Fibroblast of mammary gland (primary cell): ENCODE results near the gene PEX5.
"Not testable (repeated sequence)": the region's sequence is repeated elsewhere in the genome, so short reads cannot be mapped to it uniquely, and the experiment has no call there.

Source experiments
- DNase-seq: peaks from one replicate; pipeline ENCODE4 v3.0.0-alpha.2; 2010; ENCODE audit warnings: low read depth
- H3K4me3 ChIP-seq: 2 replicates; pipeline ENCODE4 v1.5.1; 2011; ENCODE audit warnings: low read depth, mild to moderate bottlenecking, low read length, moderate library complexity; ENCODE audit not compliant: control insufficient read depth
- CTCF ChIP-seq: conservative IDR thresholded peaks from 2 replicates; pipeline ENCODE4 v1.5.1; 2011; ENCODE audit warnings: low read depth, low read length, inconsistent platforms; ENCODE audit not compliant: control insufficient read depth, insufficient read depth

The PEX5 gene

GRCh38 chr12:7176595-7176994 lies 12.9 kb upstream of the PEX5 start:
- no peak overlapping the region for H3K4me3 ChIP-seq
- TF ChIP-seq CTCF: no peak
- DNase-seq: no peak

GRCh38 chr12:7178481-7178880 lies 11.0 kb upstream of the PEX5 start:
- TF ChIP-seq CTCF: no peak
- H3K4me3 ChIP-seq: no peak overlapping the region
- DNase-seq: no peak

GRCh38 chr12:7180685-7181084 lies 8.8 kb upstream of the PEX5 start:
- TF ChIP-seq CTCF: no peak
- no peak for DNase-seq
- H3K4me3 ChIP-seq: no peak overlapping the region

GRCh38 chr12:7186058-7186457 lies 3.4 kb upstream of the PEX5 start:
- DNase-seq, H3K4me3 ChIP-seq: not testable (repeated sequence)

- DNase-seq: peak; percentile 74
- peak overlapping the region; percentile 86 for H3K4me3 ChIP-seq
- peak; percentile 75 for TF ChIP-seq CTCF
These were observed 706 bp upstream of the PEX5 start for GRCh38 chr12:7188562-7189397.

- TF ChIP-seq CTCF: no peak
- peak; percentile 28 for DNase-seq
- peak overlapping the region; percentile 86 for H3K4me3 ChIP-seq
These were observed 976 bp downstream of the PEX5 start for GRCh38 chr12:7190268-7191055.

- TF ChIP-seq CTCF: no peak
- no peak for DNase-seq
- no peak overlapping the region for H3K4me3 ChIP-seq
These were observed 4.2 kb downstream of the PEX5 start for GRCh38 chr12:7193674-7194073.
